ENCODE data around the gene DLGAP1.

DNA sequence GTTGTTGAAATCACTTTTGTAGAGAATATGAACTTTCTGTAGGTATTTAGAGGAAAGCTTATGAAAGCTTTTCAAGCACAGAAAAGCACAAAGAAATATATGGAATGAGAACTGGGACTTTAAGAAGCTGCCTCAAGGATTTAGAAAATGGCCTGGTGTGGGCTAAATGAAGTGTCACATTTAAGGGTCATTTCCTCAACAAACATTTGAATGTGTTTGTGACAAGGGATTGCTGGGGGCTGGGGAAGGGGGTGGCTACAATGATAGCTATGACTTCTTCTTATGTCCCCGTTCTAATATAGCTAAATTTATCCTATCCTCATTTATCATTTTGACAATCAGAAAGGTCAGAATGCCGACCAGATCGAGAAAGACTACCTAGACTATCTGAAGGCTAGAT, 69.2 kb downstream of the DLGAP1 start:
- no peak for TF ChIP-seq POLR2AphosphoS5 (IDR thresholded peaks at IDR 0.05; ENCODE audit: low read depth)
- TF ChIP-seq, protein P1, sequence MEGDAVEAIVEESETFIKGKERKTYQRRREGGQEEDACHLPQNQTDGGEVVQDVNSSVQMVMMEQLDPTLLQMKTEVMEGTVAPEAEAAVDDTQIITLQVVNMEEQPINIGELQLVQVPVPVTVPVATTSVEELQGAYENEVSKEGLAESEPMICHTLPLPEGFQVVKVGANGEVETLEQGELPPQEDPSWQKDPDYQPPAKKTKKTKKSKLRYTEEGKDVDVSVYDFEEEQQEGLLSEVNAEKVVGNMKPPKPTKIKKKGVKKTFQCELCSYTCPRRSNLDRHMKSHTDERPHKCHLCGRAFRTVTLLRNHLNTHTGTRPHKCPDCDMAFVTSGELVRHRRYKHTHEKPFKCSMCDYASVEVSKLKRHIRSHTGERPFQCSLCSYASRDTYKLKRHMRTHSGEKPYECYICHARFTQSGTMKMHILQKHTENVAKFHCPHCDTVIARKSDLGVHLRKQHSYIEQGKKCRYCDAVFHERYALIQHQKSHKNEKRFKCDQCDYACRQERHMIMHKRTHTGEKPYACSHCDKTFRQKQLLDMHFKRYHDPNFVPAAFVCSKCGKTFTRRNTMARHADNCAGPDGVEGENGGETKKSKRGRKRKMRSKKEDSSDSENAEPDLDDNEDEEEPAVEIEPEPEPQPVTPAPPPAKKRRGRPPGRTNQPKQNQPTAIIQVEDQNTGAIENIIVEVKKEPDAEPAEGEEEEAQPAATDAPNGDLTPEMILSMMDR (conservative IDR thresholded peaks at IDR 0.05; ENCODE audit: low read depth in 2 of 2), result no peak
- no peak for TF ChIP-seq JUNB (IDR thresholded peaks at IDR 0.05; ENCODE audit: unreplicated experiment)
- TF ChIP-seq STAT1 (IDR thresholded peaks at IDR 0.05; ENCODE audit: unreplicated experiment), result no peak
- TF ChIP-seq, protein P2, sequence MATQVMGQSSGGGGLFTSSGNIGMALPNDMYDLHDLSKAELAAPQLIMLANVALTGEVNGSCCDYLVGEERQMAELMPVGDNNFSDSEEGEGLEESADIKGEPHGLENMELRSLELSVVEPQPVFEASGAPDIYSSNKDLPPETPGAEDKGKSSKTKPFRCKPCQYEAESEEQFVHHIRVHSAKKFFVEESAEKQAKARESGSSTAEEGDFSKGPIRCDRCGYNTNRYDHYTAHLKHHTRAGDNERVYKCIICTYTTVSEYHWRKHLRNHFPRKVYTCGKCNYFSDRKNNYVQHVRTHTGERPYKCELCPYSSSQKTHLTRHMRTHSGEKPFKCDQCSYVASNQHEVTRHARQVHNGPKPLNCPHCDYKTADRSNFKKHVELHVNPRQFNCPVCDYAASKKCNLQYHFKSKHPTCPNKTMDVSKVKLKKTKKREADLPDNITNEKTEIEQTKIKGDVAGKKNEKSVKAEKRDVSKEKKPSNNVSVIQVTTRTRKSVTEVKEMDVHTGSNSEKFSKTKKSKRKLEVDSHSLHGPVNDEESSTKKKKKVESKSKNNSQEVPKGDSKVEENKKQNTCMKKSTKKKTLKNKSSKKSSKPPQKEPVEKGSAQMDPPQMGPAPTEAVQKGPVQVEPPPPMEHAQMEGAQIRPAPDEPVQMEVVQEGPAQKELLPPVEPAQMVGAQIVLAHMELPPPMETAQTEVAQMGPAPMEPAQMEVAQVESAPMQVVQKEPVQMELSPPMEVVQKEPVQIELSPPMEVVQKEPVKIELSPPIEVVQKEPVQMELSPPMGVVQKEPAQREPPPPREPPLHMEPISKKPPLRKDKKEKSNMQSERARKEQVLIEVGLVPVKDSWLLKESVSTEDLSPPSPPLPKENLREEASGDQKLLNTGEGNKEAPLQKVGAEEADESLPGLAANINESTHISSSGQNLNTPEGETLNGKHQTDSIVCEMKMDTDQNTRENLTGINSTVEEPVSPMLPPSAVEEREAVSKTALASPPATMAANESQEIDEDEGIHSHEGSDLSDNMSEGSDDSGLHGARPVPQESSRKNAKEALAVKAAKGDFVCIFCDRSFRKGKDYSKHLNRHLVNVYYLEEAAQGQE (IDR thresholded peaks at IDR 0.05; ENCODE audit: unreplicated experiment), result no peak
- no peak for TF ChIP-seq EZH2phosphoT487 (IDR thresholded peaks at IDR 0.05; ENCODE audit: unreplicated experiment)
- TF ChIP-seq ETS1 (IDR thresholded peaks at IDR 0.05), result no peak
- TF ChIP-seq EZH2 (IDR thresholded peaks at IDR 0.05; ENCODE audit: low read depth, unreplicated experiment), result no peak
- TF ChIP-seq ZNF331 (CRISPR knock-in tag; IDR thresholded peaks at IDR 0.05; ENCODE audit: low read depth), result no peak
- TF ChIP-seq CREB1 (CRISPR knock-in tag; IDR thresholded peaks at IDR 0.05; ENCODE audit: low read depth), result no peak
- TF ChIP-seq NANOG (IDR thresholded peaks at IDR 0.05; ENCODE audit: borderline replicate concordance), result no peak
- TF ChIP-seq, protein P3, sequence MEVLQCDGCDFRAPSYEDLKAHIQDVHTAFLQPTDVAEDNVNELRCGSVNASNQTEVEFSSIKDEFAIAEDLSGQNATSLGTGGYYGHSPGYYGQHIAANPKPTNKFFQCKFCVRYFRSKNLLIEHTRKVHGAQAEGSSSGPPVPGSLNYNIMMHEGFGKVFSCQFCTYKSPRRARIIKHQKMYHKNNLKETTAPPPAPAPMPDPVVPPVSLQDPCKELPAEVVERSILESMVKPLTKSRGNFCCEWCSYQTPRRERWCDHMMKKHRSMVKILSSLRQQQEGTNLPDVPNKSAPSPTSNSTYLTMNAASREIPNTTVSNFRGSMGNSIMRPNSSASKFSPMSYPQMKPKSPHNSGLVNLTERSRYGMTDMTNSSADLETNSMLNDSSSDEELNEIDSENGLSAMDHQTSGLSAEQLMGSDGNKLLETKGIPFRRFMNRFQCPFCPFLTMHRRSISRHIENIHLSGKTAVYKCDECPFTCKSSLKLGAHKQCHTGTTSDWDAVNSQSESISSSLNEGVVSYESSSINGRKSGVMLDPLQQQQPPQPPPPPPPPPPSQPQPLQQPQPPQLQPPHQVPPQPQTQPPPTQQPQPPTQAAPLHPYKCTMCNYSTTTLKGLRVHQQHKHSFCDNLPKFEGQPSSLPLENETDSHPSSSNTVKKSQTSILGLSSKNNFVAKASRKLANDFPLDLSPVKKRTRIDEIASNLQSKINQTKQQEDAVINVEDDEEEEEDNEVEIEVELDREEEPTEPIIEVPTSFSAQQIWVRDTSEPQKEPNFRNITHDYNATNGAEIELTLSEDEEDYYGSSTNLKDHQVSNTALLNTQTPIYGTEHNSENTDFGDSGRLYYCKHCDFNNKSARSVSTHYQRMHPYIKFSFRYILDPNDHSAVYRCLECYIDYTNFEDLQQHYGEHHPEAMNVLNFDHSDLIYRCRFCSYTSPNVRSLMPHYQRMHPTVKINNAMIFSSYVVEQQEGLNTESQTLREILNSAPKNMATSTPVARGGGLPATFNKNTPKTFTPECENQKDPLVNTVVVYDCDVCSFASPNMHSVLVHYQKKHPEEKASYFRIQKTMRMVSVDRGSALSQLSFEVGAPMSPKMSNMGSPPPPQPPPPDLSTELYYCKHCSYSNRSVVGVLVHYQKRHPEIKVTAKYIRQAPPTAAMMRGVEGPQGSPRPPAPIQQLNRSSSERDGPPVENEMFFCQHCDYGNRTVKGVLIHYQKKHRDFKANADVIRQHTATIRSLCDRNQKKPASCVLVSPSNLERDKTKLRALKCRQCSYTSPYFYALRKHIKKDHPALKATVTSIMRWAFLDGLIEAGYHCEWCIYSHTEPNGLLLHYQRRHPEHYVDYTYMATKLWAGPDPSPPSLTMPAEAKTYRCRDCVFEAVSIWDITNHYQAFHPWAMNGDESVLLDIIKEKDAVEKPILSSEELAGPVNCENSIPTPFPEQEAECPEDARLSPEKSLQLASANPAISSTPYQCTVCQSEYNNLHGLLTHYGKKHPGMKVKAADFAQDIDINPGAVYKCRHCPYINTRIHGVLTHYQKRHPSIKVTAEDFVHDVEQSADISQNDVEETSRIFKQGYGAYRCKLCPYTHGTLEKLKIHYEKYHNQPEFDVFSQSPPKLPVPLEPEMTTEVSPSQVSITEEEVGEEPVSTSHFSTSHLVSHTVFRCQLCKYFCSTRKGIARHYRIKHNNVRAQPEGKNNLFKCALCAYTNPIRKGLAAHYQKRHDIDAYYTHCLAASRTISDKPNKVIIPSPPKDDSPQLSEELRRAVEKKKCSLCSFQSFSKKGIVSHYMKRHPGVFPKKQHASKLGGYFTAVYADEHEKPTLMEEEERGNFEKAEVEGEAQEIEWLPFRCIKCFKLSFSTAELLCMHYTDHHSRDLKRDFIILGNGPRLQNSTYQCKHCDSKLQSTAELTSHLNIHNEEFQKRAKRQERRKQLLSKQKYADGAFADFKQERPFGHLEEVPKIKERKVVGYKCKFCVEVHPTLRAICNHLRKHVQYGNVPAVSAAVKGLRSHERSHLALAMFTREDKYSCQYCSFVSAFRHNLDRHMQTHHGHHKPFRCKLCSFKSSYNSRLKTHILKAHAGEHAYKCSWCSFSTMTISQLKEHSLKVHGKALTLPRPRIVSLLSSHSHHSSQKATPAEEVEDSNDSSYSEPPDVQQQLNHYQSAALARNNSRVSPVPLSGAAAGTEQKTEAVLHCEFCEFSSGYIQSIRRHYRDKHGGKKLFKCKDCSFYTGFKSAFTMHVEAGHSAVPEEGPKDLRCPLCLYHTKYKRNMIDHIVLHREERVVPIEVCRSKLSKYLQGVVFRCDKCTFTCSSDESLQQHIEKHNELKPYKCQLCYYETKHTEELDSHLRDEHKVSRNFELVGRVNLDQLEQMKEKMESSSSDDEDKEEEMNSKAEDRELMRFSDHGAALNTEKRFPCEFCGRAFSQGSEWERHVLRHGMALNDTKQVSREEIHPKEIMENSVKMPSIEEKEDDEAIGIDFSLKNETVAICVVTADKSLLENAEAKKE (CRISPR knock-in tag; IDR thresholded peaks at IDR 0.05), result no peak
- TF ChIP-seq ZNF114 (CRISPR knock-in tag; IDR thresholded peaks at IDR 0.05), result no peak

Measured in GM23338 (cell line).